OCI-LY3 (cell line): Measurements from ENCODE around the gene NTRK2.

ENCODE experiments used
- H2AFZ ChIP-seq: fragments of 200-600, 300-600 bp; shearing (Covaris generic); 2 replicates; pipeline ENCODE4 v1.6.0; 2014; ENCODE audit warnings: antibody characterized with exemption, low read depth, low read length
- H3K27ac ChIP-seq: fragments of 200-600, 300-600 bp; sonication (generic); 2 replicates; pipeline ENCODE4 v1.5.1; 2014; ENCODE audit warnings: mild to moderate bottlenecking, low read length, moderate library complexity, mixed read lengths
- H3K27me3 ChIP-seq: fragments of 200-600, 300-600 bp; sonication (generic); 2 replicates; pipeline ENCODE4 v1.6.1; 2014; ENCODE audit warnings: low read depth, low read length, mixed read lengths
- H3K36me3 ChIP-seq: fragments of 200-600, 300-600 bp; sonication (generic); replicated peaks from 2 replicates; pipeline ENCODE3; 2014; ENCODE audit warnings: low read depth, low read length, mixed read lengths
- H3K4me1 ChIP-seq: fragments of 300-600, 200-600 bp; sonication (generic); 2 replicates; pipeline ENCODE4 v1.6.1; 2014; ENCODE audit warnings: low read length, mixed read lengths
- H3K4me2 ChIP-seq: fragments of 200-600, 300-600 bp; sonication (generic); 2 replicates; pipeline ENCODE4 v1.6.1; 2014; ENCODE audit warnings: low read length, mixed read lengths
- H3K4me3 ChIP-seq: fragments of 300-600, 200-600 bp; sonication (generic); 2 replicates; pipeline ENCODE4 v1.5.1; 2014; ENCODE audit warnings: antibody characterized with exemption, mild to moderate bottlenecking, low read length, moderate library complexity
- H3K79me2 ChIP-seq: fragments of 300-600, 200-600 bp; shearing (Covaris generic); 2 replicates; pipeline ENCODE4 v1.6.1; 2014; ENCODE audit warnings: mild to moderate bottlenecking, low read length, mixed read lengths
- H3K9ac ChIP-seq: fragments of 300-600, 200-600 bp; shearing (Covaris generic); 2 replicates; pipeline ENCODE4 v1.6.0; 2014; ENCODE audit warnings: mild to moderate bottlenecking, low read length, moderate library complexity
- H3K9me3 ChIP-seq: fragments of 200-600, 300-600 bp; shearing (Covaris generic); 2 replicates; pipeline ENCODE4 v1.6.1; 2014; ENCODE audit warnings: low read length, mixed read lengths; ENCODE audit not compliant: insufficient read depth
- H4K20me1 ChIP-seq: fragments of 200-600, 300-600 bp; sonication (generic); 2 replicates; pipeline ENCODE4 v1.6.1; 2016; ENCODE audit warnings: low read length, mixed read lengths; ENCODE audit not compliant: insufficient read depth
- EZH2phosphoT487 ChIP-seq: fragments of 200-600 bp; shearing (Covaris generic); IDR thresholded peaks from 2 replicates; pipeline ENCODE4 v1.6.1; 2018; ENCODE audit warnings: antibody characterized with exemption, mixed run types, low read depth
- TF ChIP-seq, protein P1 (sequence below): fragments of 200-600, 300-600 bp; sonication (generic); IDR thresholded peaks from 2 replicates; pipeline ENCODE4 v1.5.1; 2014; ENCODE audit warnings: antibody characterized with exemption, low read length, low read depth

The NTRK2 gene

DNA sequence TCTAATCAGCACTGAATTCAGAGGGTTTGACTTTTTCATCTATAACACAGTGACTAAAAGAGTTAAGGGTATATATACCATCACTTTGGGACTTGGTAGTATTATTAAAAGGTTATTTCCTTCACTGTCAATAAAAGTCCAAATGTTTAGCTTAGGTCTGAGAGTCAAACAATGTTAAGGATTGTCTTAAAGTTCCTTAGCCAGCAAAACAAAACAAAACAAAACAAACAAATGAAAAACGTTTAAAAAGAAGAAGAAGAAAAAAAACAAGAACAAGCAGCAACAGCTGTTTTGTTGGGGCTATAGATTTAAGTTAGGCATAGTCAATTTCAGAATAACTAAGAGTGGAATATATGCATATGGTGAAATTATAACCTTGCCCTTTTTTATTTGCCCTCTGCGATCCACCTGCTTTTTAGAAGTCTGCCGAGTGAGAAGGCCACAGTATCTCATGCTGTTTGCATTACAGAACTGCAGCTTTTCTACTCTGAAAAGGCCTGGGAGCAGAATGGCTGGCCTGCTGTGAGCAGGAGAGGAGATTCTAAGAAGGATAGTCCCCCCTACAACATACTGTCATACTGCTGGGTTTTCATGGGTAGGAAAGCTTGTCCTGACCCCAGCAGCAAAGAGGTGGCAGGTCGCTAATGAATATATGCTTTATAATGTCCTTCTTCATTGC lies 141.7 kb downstream of the NTRK2 start:
- no peak overlapping the region for H2AFZ ChIP-seq
- no peaks in the 10 kb centered on the region for H3K4me1 ChIP-seq
- H3K4me2 ChIP-seq = no peak overlapping the region
- H3K79me2 ChIP-seq = no peaks in the 10 kb centered on the region
- no peak overlapping the region for H3K4me3 ChIP-seq
- no peaks in the 10 kb centered on the region for H3K9me3 ChIP-seq
- no peak for TF ChIP-seq EZH2phosphoT487
- TF ChIP-seq, protein P1, sequence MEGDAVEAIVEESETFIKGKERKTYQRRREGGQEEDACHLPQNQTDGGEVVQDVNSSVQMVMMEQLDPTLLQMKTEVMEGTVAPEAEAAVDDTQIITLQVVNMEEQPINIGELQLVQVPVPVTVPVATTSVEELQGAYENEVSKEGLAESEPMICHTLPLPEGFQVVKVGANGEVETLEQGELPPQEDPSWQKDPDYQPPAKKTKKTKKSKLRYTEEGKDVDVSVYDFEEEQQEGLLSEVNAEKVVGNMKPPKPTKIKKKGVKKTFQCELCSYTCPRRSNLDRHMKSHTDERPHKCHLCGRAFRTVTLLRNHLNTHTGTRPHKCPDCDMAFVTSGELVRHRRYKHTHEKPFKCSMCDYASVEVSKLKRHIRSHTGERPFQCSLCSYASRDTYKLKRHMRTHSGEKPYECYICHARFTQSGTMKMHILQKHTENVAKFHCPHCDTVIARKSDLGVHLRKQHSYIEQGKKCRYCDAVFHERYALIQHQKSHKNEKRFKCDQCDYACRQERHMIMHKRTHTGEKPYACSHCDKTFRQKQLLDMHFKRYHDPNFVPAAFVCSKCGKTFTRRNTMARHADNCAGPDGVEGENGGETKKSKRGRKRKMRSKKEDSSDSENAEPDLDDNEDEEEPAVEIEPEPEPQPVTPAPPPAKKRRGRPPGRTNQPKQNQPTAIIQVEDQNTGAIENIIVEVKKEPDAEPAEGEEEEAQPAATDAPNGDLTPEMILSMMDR = no peak
- H3K27me3 ChIP-seq = no peaks in the 10 kb centered on the region
- H3K27ac ChIP-seq = no peak overlapping the region
- H3K36me3 ChIP-seq = no peaks in the 10 kb centered on the region
- H3K9ac ChIP-seq = no peak overlapping the region
- no peaks in the 10 kb centered on the region for H4K20me1 ChIP-seq

DNA sequence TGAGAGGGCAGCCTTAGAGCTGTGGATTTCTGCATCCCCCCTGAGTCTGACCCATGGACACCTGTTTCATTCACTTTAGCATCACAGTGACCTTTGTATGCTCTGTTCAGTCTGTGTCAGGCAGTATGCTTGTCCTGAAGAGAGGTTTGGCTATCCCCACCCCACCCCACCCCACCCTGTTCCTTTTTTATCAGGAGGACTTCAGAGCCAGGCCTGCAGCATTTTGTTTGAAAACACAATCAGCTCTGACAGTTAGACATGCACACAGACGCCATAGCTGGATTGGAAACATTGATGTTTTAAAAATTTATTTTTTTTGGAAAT lies 142.2 kb downstream of the NTRK2 start:
- TF ChIP-seq, protein P1 = no peak
- TF ChIP-seq EZH2phosphoT487 = no peak
- Histone ChIP-seq H3K4me2 (no peak overlapping the region), H3K9ac (no peak overlapping the region), H3K4me3 (no peak overlapping the region), H3K4me1 (no peaks in the 10 kb centered on the region), H3K27ac (no peak overlapping the region), H4K20me1 (no peaks in the 10 kb centered on the region), H2AFZ (no peak overlapping the region), H3K27me3 (no peaks in the 10 kb centered on the region), H3K36me3 (no peaks in the 10 kb centered on the region), H3K79me2 (no peaks in the 10 kb centered on the region), H3K9me3 (no peaks in the 10 kb centered on the region)

DNA sequence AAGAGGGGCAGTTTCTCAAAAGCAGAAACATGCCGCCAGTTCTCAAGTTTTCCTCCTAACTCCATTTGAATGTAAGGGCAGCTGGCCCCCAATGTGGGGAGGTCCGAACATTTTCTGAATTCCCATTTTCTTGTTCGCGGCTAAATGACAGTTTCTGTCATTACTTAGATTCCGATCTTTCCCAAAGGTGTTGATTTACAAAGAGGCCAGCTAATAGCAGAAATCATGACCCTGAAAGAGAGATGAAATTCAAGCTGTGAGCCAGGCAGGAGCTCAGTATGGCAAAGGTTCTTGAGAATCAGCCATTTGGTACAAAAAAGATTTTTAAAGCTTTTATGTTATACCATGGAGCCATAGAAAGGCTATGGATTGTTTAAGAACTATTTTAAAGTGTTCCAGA lies 142.8 kb downstream of the NTRK2 start:
- TF ChIP-seq EZH2phosphoT487 = no peak
- TF ChIP-seq, protein P1 = no peak

DNA sequence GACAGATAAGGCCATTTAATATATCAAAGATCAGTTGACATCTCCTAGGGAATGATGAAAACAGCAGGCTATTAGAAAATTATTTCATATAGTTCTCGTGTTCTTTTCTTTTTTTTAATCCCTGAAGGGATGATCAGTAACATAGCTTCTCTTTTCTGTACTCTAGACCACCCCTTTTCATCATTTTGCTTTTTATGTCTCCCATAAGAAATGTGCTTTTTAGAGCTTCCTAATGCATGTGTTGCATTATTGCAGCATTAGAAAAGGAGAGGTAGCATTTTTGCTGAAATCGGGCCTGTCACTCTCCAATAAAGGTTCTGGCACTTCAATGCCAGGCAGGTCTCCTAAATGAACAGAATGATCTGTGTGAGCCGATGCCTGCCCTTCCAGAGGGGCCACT lies 143.3 kb downstream of the NTRK2 start:
- Histone ChIP-seq H2AFZ (no peak overlapping the region), H4K20me1 (no peaks in the 10 kb centered on the region), H3K4me2 (no peak overlapping the region), H3K27me3 (no peaks in the 10 kb centered on the region), H3K4me3 (no peak overlapping the region), H3K27ac (no peak overlapping the region), H3K9me3 (no peaks in the 10 kb centered on the region), H3K79me2 (no peaks in the 10 kb centered on the region), H3K9ac (no peak overlapping the region), H3K4me1 (no peaks in the 10 kb centered on the region), H3K36me3 (no peaks in the 10 kb centered on the region)
- no peak for TF ChIP-seq EZH2phosphoT487
- TF ChIP-seq, protein P1 = no peak

More for the DNA sequence above, 142.8 kb downstream of the NTRK2 start:
- Histone ChIP-seq H3K9me3 (no peaks in the 10 kb centered on the region), H3K4me3 (no peak overlapping the region), H3K27ac (no peak overlapping the region), H3K27me3 (no peaks in the 10 kb centered on the region), H2AFZ (no peak overlapping the region), H3K4me1 (no peaks in the 10 kb centered on the region), H3K4me2 (no peak overlapping the region), H3K9ac (no peak overlapping the region), H3K79me2 (no peaks in the 10 kb centered on the region), H4K20me1 (no peaks in the 10 kb centered on the region), H3K36me3 (no peaks in the 10 kb centered on the region)
